Ureter (tissue), 1 donor: ENCODE data around the gene MAP3K14. TPM values are rescaled to one million over a fixed set of nuclear protein-coding genes. Genes with fewer than 3 reads are reported as not detected.
A peak's percentile ranks its signal among the peaks of the same experiment; 100 is the strongest.
"Not testable (repeated sequence)": the region's sequence is repeated elsewhere in the genome, so short reads cannot be mapped to it uniquely, and the experiment has no call there.

Source experiments
- DNase-seq: peaks from one replicate; pipeline ENCODE4 v3.0.0-alpha.2; 2020; ENCODE audit warnings: low spot score
- total RNA-seq: library from RNA; stranded (reverse); gene quantifications from one replicate; pipeline ENCODE4 v1.2.4, GENCODE V29; 2023
- donor health status: DM: yes; HTN: yes; CAD: no.

MAP3K14 gene
- 18.7 TPM for total RNA-seq

- peak; percentile 76 for DNase-seq
Observed at GRCh38 chr17:45316434-45317110, at the start of gene MAP3K14. TSS of gene MAP3K14 (minus strand) at chr17:45317020. CDS start at chr17:45290745, 26,275 bp downstream.

GRCh38 chr17:45366049-45366448, 49.2 kb upstream of the MAP3K14 start:
- DNase-seq: no peak

GRCh38 chr17:45364531-45365390, 47.9 kb upstream of the MAP3K14 start:
- no peak for DNase-seq

GRCh38 chr17:45363498-45363897, 46.7 kb upstream of the MAP3K14 start:
- no peak for DNase-seq

DNA sequence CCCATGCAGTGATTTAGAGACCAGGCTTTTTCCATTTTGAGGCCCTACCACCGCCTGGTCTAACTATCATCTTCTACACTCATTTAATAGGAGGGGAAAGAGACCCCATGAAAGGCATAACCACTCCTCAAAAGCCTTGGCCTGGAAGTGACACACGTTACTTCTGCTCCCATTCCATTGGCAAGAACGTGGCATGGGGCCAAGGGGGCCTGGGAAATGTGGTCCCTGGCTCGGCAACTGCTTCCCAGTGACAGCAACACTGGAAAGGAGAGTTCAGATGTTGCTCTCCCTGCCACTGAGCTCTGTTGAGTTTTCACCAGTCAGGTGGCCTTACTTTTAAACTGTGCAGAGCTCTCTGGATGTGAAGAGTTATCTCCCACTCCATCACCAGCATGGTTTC, 45.2 kb upstream of the MAP3K14 start:
- DNase-seq: no peak

DNA sequence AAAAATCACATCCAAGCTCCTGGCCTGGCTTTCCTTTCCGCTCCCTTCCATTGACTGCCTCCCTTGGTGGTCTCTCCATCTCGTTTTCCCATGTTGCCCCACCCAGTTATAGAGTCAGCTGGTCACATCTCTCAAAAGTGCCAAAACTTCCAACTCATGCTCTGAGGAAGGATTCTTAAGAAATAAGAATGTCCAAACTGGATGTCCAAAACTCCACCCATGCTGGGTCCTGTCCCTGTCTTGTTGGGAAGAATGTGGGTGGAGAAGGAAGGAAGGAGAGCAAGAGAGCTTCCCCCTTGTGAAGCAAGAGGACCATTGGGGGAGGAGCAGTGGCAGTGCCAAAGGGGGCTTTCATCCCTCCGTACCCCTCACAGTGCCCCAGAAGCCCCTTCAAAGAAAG, 44.6 kb upstream of the MAP3K14 start:
- DNase-seq: no peak

GRCh38 chr17:45357364-45357997, 40.7 kb upstream of the MAP3K14 start:
- DNase-seq: no peak

DNA sequence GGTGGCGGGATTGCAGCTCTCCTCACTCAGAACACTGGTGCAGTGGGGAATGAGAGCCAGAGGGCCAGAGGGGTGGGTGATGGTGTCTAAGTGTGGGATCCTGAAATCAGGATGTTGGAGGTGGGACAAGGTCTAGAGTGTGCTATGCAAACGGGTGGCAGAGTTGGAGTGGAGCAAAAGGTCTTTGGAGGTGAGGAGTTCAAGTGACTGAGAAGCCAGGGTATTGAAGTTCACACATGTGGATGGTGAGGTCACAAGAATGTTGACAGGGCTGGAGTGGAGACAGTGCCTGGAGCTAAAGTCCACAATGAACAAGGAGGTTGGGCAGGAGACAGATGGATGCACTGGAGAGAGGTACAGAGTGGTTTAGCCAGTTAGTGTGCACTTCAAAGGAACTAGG, 38.3 kb upstream of the MAP3K14 start:
- DNase-seq: no peak

GRCh38 chr17:45353043-45353442, 36.2 kb upstream of the MAP3K14 start:
- DNase-seq: no peak

DNA sequence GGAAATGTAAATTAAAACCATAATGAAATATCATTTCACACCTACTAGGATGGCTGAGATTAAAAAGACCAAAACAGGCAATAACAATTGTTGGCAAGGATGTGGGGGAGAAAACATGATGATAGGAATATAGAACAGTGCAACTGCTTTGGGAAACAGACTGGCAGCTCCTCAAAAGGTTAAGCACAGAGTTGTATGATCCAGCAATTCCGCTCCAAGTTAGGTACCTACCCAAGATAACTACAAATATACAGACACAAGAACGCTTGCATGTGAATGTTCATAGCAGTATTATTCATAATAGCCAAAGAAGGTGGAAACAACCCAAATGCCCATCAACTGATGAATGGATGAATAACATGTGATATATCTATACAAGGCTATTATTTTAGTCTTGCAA, 35.0 kb upstream of the MAP3K14 start:
- DNase-seq: no peak

DNA sequence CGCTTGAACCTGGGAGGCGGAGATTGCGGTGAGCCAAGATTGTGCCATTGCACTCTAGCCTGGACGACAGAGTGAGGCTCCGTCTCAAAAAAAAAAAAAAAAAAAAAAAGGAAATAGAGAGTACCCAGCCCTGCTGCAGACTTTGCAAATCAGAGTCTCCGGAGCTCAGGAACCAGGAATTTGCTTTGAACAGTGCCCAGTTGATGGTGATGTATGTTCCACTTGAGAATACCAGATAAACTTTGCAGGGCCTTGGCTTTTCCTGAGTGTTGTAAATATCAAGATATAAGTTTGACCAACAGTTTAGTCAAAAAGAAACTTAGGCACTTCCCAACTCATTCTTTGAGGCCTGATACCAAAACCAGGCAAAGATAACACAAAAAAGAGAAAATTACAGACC, 30.6 kb upstream of the MAP3K14 start:
- DNase-seq: no peak

GRCh38 chr17:45346216-45347015, 29.6 kb upstream of the MAP3K14 start:
- DNase-seq: no peak

DNA sequence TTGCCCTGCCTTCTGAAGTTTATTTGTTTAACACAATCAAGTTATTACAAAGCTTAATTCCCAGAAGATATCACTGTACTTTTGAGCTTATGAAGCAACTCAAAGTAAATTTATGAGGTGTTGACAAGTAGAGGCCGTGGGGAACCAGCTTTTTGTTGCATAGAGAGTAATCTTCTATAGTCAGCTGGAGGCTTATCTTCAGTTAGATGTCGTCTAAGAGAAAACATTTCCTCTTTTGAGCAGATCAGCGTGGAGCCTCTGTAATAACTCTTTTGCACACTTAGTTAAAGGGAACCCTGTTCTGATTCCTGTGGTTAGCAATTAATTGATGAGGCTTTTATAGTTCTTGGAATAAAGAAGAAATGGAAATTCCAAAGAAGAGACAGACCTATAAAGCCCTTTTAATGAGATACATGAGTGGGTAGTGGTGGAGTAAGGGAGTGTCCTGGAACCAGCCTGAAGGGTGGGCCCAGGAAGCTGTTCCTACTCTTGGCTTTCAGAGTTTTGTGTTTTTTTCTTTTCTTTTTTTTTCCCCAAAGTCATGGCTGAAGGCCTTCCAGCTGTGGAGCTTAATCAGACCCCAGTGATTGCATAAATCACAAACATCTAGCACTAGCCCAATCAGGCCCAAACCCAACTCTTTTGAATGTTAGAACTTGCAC, 28.9 kb upstream of the MAP3K14 start:
- DNase-seq: no peak

DNA sequence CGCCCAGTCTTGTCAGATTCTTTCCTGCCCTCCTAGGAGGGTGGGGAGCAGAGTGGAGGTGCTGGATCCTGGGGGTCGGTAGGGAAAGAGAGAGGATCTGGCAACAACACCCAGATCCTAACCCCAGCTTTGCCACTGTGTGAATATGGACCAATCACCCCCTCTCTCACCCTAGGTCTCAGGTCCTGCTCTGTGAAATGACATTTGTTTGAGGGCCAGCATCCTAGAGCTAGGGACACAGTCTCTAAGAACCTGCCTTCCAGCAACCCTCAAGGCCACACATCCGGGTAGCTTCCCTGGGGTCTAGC, 28.4 kb upstream of the MAP3K14 start:
- DNase-seq: no peak

- DNase-seq: not testable (repeated sequence)
Observed at GRCh38 chr17:45343967-45344664, 27.3 kb upstream of the MAP3K14 start.

DNA sequence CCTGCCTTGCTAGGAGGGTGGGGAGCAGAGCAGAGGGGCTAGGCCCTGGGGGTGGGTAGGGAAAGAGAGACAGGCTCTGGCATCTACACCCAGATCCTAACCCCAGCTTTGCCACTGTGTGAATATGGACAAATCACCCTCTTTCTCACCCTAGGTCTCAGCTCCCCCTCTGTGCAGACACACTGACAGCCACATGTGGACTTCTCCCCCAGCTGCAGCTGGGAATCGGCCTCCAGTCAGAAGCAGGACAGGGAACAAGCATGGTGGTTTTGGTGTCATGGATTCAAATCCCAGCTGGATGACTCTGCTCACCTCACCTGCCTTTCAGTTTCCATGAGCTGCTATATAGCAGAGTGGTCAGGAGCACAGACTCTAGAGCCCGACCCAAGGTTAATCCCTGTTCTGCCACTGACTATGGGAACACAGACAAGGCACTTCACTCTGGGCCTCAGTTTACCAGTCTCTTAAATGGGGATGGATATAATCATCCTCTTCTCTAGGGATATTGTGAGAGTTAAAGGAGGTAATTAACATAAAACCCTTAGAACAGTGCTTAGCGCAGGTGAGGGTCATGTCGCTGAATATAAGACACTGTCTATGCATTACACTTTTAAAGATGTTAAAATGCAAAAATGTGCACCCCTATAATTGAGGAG, 26.2 kb upstream of the MAP3K14 start:
- no peak for DNase-seq

- no peak for DNase-seq
Observed at GRCh38 chr17:45342306-45342705, 25.5 kb upstream of the MAP3K14 start.

DNA sequence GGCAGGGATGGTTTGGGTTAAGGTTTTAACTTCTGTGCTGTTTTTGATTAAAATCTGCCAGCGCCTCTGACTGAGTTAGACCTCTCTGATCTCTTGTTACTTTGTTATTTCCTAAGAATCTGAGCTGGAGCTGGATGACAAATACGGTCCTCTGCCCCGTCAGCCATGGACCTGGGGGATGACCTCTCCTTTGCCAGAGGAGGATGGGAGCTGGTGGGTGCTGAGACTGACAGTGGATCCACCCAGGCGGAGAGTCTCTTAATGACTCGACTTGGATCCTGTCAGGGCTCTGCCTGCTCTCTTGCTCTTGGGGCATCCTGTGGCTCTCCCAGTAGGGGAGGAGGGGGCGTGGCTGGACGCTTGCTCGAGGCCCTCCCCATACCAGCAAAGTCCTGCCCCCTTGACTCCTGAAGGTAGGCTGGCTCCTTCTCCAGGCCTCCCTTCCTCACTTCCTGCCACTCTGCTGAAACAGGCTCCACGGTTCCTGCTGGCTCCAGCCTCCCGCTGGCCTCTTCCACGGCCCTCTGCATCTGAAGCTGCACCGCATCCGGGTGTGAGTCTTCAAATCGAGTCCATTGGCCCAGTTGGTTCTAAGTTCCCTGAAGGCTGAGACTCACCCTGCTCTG, 24.8 kb upstream of the MAP3K14 start:
- peak; percentile 62 for DNase-seq

DNA sequence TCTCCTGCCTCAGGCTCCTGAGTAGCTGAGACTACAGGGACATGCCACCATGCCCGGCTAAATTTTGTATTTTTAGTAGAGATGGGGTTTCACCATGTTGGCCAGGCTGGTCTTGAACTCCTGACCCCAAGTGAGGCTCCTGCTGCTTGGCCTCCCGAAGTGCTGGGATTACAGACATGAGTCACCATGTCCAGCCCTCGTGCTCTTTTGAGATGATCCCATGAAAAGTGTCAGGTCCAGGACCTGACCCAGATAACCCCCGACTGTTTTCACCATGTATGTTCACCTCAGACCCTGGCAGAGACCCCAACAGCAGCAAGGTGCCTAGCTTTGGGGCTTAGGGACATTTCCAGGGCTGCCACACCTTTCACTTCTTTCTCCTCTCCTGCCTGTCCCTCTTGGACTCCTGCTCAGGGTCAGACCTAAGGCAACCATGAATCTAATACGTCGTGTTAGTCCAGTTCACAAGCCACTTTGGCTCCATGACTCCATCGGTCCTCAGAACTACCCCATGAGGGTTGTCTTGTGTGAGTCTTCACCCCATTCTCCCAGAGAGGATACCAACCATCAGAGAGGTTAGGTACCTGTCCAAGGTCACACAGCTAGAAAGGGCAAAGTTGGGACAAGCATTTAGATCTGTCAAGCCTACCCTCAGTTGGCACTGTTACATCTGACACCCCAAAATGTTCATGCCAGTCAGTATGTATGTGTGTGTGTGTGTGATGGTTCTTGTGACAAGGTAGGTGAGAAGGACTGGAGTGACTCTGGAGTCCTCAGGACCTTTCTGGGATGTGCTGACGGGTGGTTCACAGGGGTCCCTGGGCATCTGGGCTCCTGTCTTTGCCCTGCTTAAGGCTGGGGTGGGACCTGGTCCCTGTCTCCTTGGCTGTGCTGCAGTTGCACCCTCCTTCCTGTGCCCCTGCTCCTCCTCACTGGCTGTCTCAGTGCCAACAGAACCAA, 23.1 kb upstream of the MAP3K14 start:
- no peak for DNase-seq
